ENCODE measurements around the gene AOC3. TPM values are rescaled to one million over a fixed set of nuclear protein-coding genes. Genes with fewer than 3 reads are reported as not detected.

The AOC3 gene
- total RNA-seq, 4 donors from 2014 or later = 2.2 to 7.2 (median 4.2) TPM

- ATAC-seq (no peak), DNase-seq (no peak)
- Histone ChIP-seq H3K9me3 (no peaks in the 10 kb centered on the region), H3K4me1 (peaks cover 0 to 6% of the 10 kb centered on the region in 2 donors), H3K27ac (no peak overlapping the region), H3K36me3 (peaks cover 0 to 43% of the 10 kb centered on the region in 2 donors), H3K27me3 (no peaks in the 10 kb centered on the region), H3K4me3 (no peak overlapping the region)
- in situ Hi-C loops (cut with MboI; ENCODE audit: low sequenced_read_pairs in 4 of 4) = loop anchor here in 1 of 4 donors (10.0 kb wide), 1 partner anchor 79 kb away; no protein-coding TSS in a partner anchor
- intact Hi-C loops (cut with DNase I; ENCODE audit: low total_unique reads) = no loop called here
- TF ChIP-seq CTCF (IDR thresholded peaks at IDR 0.05 in 4 of 5, conservative IDR thresholded peaks at IDR 0.05 in 1 of 5) (no peak), POLR2A (IDR thresholded peaks at IDR 0.05) (no peak)
Measured at GRCh38 chr17:42845918-42846593, 4.9 kb upstream of the AOC3 start.

- ATAC-seq (peak; percentile 41 to 44), DNase-seq (no peak)
- in situ Hi-C loops (cut with MboI; ENCODE audit: low sequenced_read_pairs in 4 of 4) = loop anchor here in 1 of 4 donors (10.0 kb wide), 1 partner anchor 78 kb away; no protein-coding TSS in a partner anchor
- Histone ChIP-seq H3K9me3 (no peaks in the 10 kb centered on the region), H3K36me3 (peaks cover 0 to 36% of the 10 kb centered on the region in 2 donors), H3K4me1 (peaks cover 0 to 6% of the 10 kb centered on the region in 2 donors), H3K27me3 (no peaks in the 10 kb centered on the region), H3K27ac (no peak overlapping the region), H3K4me3 (no peak overlapping the region)
- TF ChIP-seq CTCF (IDR thresholded peaks at IDR 0.05 in 4 of 5, conservative IDR thresholded peaks at IDR 0.05 in 1 of 5) = no peak
- TF ChIP-seq POLR2A (IDR thresholded peaks at IDR 0.05) = no peak
- intact Hi-C loops (cut with DNase I; ENCODE audit: low total_unique reads) = no loop called here
Measured at GRCh38 chr17:42846594-42847280, 4.3 kb upstream of the AOC3 start.

GRCh38 chr17:42848093-42848492 lies 2.9 kb upstream of the AOC3 start:
- TF ChIP-seq POLR2A (IDR thresholded peaks at IDR 0.05) = no peak
- no peak for TF ChIP-seq CTCF (IDR thresholded peaks at IDR 0.05 in 4 of 5, conservative IDR thresholded peaks at IDR 0.05 in 1 of 5)
- H3K9me3 ChIP-seq = no peaks in the 10 kb centered on the region
- H3K4me3 ChIP-seq = no peak overlapping the region
- ATAC-seq = no peak
- in situ Hi-C loops (cut with MboI; ENCODE audit: low sequenced_read_pairs in 4 of 4) (loop anchor here in 1 of 4 donors (10.0 kb wide), 1 partner anchor 77 kb away; no protein-coding TSS in a partner anchor), intact Hi-C loops (cut with DNase I; ENCODE audit: low total_unique reads) (no loop called here)
- DNase-seq = no peak
- peaks cover 0 to 7% (median 0%) of the 10 kb centered on the region in 3 donors for H3K27me3 ChIP-seq
- H3K27ac ChIP-seq = no peak overlapping the region
- peaks cover 0 to 6% of the 10 kb centered on the region in 2 donors for H3K4me1 ChIP-seq
- peaks cover 0 to 22% of the 10 kb centered on the region in 2 donors for H3K36me3 ChIP-seq

- intact Hi-C loops (cut with DNase I; ENCODE audit: low total_unique reads) = no loop called here
- Histone ChIP-seq H3K27me3 (peaks cover 0 to 14% (median 0%) of the 10 kb centered on the region in 3 donors), H3K9me3 (no peaks in the 10 kb centered on the region), H3K36me3 (peaks cover 0 to 17% of the 10 kb centered on the region in 2 donors), H3K4me1 (peaks cover 0 to 6% of the 10 kb centered on the region in 2 donors), H3K4me3 (no peak overlapping the region), H3K27ac (no peak overlapping the region)
- DNase-seq = no peak
- in situ Hi-C loops (cut with MboI; ENCODE audit: low sequenced_read_pairs in 4 of 4) = loop anchor here in 1 of 4 donors (10.0 kb wide), 1 partner anchor 76 kb away; no protein-coding TSS in a partner anchor
- TF ChIP-seq CTCF (IDR thresholded peaks at IDR 0.05 in 4 of 5, conservative IDR thresholded peaks at IDR 0.05 in 1 of 5) (no peak), POLR2A (IDR thresholded peaks at IDR 0.05) (no peak)
- ATAC-seq = no peak
Measured at GRCh38 chr17:42849031-42849430, 2.0 kb upstream of the AOC3 start.
